CD4-positive, alpha-beta T cell treated with Interleukin-6 at 100 ng/mL for 8 hours (primary cell): ENCODE measurements around the gene MET.

Experiments used
- DNase-seq: peaks from one replicate; pipeline ENCODE4 v3.0.0-alpha.2; 2020; ENCODE audit warnings: mixed read lengths, low spot score

The MET gene

GRCh38 chr7:116785843-116786242 lies 113.8 kb downstream of the MET start:
- DNase-seq: no peak

GRCh38 chr7:116786791-116787443 lies 114.9 kb downstream of the MET start:
- DNase-seq: peak; percentile 5

- DNase-seq: no peak
Observed at GRCh38 chr7:116787881-116788280, 115.9 kb downstream of the MET start.

- DNase-seq: no peak
Observed at GRCh38 chr7:116788572-116789197, 116.7 kb downstream of the MET start.

GRCh38 chr7:116790025-116790424 lies 118.0 kb downstream of the MET start:
- no peak for DNase-seq

GRCh38 chr7:116792813-116793212 lies 120.8 kb downstream of the MET start:
- DNase-seq: no peak

GRCh38 chr7:116793795-116794340 lies 121.9 kb downstream of the MET start:
- no peak for DNase-seq

- DNase-seq: no peak
Observed at GRCh38 chr7:116796471-116796870, 124.5 kb downstream of the MET start.

- DNase-seq: no peak
Observed at GRCh38 chr7:116797612-116798011, 125.6 kb downstream of the MET start.

- no peak for DNase-seq
Observed at GRCh38 chr7:116798232-116798631, 126.2 kb downstream of the MET start.

GRCh38 chr7:116799916-116800315 lies 127.9 kb downstream of the MET start:
- no peak for DNase-seq

- no peak for DNase-seq
Observed at GRCh38 chr7:116800594-116800993, 128.6 kb downstream of the MET start.

- DNase-seq: no peak
Observed at GRCh38 chr7:116801092-116801710, 129.2 kb downstream of the MET start.

- DNase-seq: no peak
Observed at GRCh38 chr7:116802144-116802745, 130.2 kb downstream of the MET start.

- DNase-seq: no peak
Observed at GRCh38 chr7:116802746-116803152, 130.8 kb downstream of the MET start.

- no peak for DNase-seq
Observed at GRCh38 chr7:116804471-116804870, 132.5 kb downstream of the MET start.

- DNase-seq: no peak
Observed at GRCh38 chr7:116805100-116805544, 133.1 kb downstream of the MET start.

- no peak for DNase-seq
Observed at GRCh38 chr7:116806046-116806944, 134.3 kb downstream of the MET start.

GRCh38 chr7:116807011-116807560 lies 135.1 kb downstream of the MET start:
- no peak for DNase-seq

GRCh38 chr7:116809636-116810266 lies 137.8 kb downstream of the MET start:
- DNase-seq: peak; percentile 23
